GM21786 (cell line): Measurements from ENCODE around the gene DENND2A.
"Not testable (repeated sequence)": the region's sequence is repeated elsewhere in the genome, so short reads cannot be mapped to it uniquely, and the experiment has no call there.

ENCODE experiments used
- ATAC-seq: cut with Tn5 transposase; IDR thresholded peaks from one replicate; pipeline ENCODE4 v1.9.1; 2021; ENCODE audit not compliant: unreplicated experiment

DENND2A gene

GRCh38 chr7:140640727-140641523, at the start of gene DENND2A:
DENND2A (minus strand) TSS chr7:140640813; CDS start chr7:140602397, 38,416 bp downstream.
- no peak for ATAC-seq

- ATAC-seq, result no peak
These were observed 48.9 kb upstream of the DENND2A start for GRCh38 chr7:140689199-140690152.

GRCh38 chr7:140688341-140688740, 47.7 kb upstream of the DENND2A start:
- no peak for ATAC-seq

GRCh38 chr7:140686921-140687320, 46.3 kb upstream of the DENND2A start:
- no peak for ATAC-seq

- ATAC-seq, result no peak
These were observed 44.9 kb upstream of the DENND2A start for GRCh38 chr7:140685407-140686087.

- ATAC-seq, result no peak
These were observed 43.7 kb upstream of the DENND2A start for GRCh38 chr7:140684066-140684950.

GRCh38 chr7:140683657-140684056, 43.0 kb upstream of the DENND2A start:
- no peak for ATAC-seq

- no peak for ATAC-seq
These were observed 41.2 kb upstream of the DENND2A start for GRCh38 chr7:140681766-140682165.

GRCh38 chr7:140680886-140681285, 40.3 kb upstream of the DENND2A start:
- no peak for ATAC-seq

GRCh38 chr7:140679186-140679585, 38.6 kb upstream of the DENND2A start:
- ATAC-seq, result no peak

GRCh38 chr7:140678816-140679130, 38.2 kb upstream of the DENND2A start:
- no peak for ATAC-seq

- no peak for ATAC-seq
These were observed 37.6 kb upstream of the DENND2A start for GRCh38 chr7:140678081-140678815.

GRCh38 chr7:140677496-140677895, 36.9 kb upstream of the DENND2A start:
- no peak for ATAC-seq

- ATAC-seq, result not testable (repeated sequence)
These were observed 36.3 kb upstream of the DENND2A start for GRCh38 chr7:140676956-140677355.

- peak; percentile 57 for ATAC-seq
These were observed 35.7 kb upstream of the DENND2A start for GRCh38 chr7:140676306-140676705.

GRCh38 chr7:140675726-140676125, 35.1 kb upstream of the DENND2A start:
- ATAC-seq, result no peak

- ATAC-seq, result no peak
These were observed 34.5 kb upstream of the DENND2A start for GRCh38 chr7:140674899-140675701.

- ATAC-seq, result peak; percentile 23
These were observed 33.8 kb upstream of the DENND2A start for GRCh38 chr7:140674356-140674800.

- ATAC-seq, result no peak
These were observed 33.2 kb upstream of the DENND2A start for GRCh38 chr7:140673774-140674155.
